G401 (cell line): ENCODE results near the gene PAN3. TPM values are rescaled to one million over a fixed set of nuclear protein-coding genes. Genes with fewer than 3 reads are reported as not detected.

ENCODE experiments used
- DNase-seq: peaks from one replicate; pipeline ENCODE4 v3.0.0-alpha.2; 2015; ENCODE audit warnings: low spot score
- in situ Hi-C: cut with HindIII; loops from 2 replicates; pipeline ENCODE4 v1.10.0; 2016; ENCODE audit warnings: low sequenced_read_pairs, mixed read lengths
- total RNA-seq: library from RNA; depleted of rRNA; stranded (reverse); fragments of >200 nt; shearing (Covaris generic); gene quantifications from 2 replicates; pipeline ENCODE4 v1.2.3, GENCODE V29; 2014; rRNA removed

The PAN3 gene
- total RNA-seq, 1 experiment from 2014 or later, result 21.3 TPM

DNA sequence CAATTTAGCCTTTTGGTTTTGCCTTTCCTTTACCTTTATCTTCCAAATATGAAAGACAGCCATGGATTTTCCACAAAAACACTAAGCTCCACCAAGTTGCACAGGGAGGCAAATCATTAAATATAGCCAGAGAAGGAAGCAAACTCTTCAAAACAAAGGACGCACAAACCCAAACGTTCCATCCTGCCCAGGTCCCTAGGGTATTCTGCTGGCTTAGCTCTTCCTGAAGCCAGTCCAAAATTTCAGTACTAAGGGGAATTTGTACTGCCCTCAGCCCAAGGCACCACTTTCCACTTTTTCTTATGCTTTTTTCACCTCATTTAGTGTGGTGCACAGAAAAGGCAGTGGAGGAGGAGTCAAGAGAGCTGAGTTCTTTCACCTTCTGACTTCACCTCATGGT, 186.7 kb downstream of the PAN3 start:
- in situ Hi-C loops, result no loop called here
- DNase-seq, result no peak

DNA sequence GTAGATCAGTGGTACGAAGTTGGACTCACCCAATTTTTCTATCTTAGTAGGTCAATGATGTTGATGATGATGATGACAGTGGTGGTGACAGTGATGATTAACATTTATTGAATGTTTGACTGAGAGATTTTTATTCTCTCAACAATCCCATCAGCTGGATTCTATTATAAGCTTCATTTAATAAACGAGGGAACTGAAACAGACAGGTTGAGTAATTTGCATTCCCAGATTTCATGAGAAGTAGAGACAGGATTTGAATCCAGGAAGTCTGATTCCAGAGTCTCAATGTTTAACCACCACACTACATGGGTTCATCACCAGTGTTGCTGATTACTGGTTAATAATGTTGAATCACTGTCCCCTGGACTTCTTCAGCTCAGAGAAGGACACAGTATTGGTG, 187.7 kb downstream of the PAN3 start:
- in situ Hi-C loops, result no loop called here
- DNase-seq, result no peak

DNA sequence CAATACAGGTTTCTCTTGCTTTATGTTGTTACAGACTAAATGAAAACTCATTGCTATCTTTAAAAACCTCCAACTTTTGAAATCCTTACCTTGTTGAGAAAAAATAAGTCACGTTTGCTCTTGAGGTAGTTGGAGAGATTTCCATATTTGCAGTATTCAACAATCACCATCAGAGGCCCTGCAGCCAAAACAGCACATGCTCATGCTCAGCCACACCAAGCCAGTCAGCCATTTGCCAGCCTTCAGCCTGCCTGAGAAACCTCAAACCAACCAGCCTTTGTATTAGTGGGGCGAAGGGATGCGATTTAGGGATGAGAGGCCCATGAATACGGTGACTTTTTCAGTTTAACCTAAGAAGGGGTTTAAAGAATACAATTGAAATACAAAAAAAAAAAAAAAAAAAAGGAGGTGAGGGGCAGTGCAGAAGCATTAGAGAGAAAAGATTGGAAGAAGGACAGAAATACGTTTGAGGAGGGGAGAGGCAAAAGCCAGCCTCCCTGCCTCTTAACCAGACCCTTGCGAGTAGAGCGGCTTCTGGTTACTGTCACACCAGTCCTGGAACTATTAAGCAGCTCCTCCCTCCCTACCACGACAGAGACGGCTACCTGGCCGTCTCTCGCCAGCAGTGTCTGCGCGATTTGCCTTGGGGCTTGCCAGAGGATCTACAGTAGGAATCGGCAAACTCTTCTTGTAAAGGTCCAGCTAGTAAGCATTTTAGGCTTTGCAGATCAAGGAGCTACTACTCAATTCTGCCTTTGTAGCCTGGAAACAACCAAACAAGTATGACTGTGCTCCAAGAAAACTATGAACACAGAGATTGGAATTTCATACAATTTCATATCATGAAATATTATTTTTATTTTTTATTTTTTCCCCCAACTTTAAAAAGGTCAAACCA, 189.3 kb downstream of the PAN3 start:
- DNase-seq, result no peak
- in situ Hi-C loops, result no loop called here

DNA sequence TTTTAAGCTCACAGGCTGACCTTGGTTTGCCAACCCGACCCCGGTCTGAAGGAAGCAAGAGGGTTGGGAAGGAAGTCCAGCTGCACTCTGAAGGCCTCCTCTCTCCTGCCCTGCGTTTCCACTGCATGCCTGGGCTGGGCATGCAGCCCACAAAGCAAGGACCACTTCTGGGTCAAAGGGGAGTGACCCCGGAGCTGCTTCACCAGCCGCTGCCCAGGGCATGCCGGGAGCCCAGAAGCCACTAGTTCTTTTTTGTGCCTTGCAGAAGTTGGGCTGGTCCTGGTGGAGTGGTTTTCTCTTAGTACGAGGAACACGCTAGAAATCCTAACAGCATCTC, 189.9 kb downstream of the PAN3 start:
- in situ Hi-C loops, result no loop called here
- no peak for DNase-seq

DNA sequence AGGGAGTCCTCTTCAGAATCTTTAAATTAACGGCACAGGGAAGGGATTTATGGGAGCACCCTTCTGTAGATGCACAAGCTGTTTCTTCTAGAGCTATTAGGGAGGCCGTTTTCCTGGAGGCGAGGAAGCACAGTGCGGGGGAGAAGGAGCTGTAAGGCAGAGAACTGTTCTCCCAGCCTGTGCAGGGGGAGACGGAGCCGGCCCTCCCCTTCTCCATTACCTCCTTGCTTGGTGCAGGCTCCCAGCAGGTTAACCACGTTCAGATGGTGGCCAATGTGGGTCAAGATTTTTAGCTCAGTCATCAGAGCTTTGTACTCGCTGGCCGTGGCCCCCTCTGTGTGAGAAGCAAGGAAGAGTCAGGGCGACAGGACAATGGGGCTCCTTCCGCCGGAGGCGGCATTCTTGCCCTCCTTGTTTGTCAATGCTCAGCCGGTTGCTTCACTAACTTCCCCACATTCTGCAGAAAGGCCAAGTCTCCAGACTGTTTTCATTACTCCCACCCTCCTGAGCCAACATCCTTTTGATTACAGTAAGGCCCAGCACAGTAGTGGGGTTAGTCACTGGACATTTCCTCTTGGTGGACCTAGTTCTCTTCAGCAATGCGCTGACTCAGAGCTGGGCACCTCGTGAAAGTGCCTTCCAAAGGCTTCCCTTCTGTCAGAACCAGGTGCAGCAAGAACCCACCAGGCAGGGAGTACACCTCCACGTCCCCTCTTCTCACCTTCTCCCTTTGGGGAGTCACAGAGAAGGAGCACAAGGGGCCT, 191.2 kb downstream of the PAN3 start:
- DNase-seq, result no peak

DNA sequence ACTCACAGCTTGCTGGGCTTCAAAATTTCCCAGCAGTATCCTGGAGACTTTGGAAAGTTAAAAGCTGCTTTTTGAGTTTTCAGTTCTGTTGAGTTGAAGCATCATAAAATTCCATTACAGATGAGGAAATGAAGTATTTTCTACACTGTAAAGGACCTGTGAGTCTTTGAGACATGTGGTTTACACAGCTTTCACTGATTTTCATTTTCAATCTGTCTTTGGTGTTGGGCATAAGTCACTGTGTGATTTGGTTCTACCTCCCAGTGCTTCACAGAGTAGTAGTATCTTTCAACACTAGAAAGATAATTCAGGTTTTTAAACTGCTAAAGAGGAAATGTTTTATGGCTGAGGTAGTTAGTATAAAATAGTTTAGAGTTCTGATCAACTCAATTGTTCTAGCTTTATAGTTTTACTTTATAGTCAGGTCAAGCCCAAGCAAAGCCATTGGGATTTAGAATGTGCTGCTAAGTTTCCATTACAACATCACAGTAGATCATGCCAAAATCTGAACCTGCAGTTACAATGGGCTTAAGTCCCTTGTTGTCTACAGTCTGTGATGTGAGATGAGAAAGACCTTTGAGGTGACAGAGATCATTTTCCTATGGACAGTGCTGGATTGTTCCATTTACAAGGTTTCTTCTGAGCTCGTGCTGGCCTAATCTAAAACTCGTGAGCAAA, 195.0 kb downstream of the PAN3 start:
- in situ Hi-C loops, result no loop called here
- DNase-seq, result no peak

More for the DNA sequence above, 191.2 kb downstream of the PAN3 start:
- in situ Hi-C loops, result no loop called here

DNA sequence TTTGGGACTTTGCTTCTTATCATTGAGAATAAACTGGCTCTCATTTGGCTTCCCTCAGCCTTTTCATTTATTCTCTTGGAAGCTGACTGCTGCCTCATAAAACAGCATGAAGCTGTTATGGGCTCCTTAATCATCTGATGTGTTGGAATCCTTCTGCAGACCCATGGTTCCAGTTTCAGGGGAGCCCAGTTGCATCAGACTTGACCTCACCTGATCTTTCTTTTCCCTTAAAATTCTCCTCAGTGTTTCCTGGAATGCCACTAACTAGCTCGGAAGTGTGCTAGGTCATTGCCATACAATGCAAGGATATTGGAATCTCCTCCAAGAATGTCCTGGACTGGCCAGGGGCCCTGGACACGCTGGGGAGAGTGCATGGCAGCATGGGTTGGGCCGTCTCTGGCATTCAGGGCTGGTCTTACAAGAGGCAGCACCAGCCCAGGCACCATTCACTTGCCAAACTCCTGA, 197.9 kb downstream of the PAN3 start:
- in situ Hi-C loops, result no loop called here
- DNase-seq, result no peak

DNA sequence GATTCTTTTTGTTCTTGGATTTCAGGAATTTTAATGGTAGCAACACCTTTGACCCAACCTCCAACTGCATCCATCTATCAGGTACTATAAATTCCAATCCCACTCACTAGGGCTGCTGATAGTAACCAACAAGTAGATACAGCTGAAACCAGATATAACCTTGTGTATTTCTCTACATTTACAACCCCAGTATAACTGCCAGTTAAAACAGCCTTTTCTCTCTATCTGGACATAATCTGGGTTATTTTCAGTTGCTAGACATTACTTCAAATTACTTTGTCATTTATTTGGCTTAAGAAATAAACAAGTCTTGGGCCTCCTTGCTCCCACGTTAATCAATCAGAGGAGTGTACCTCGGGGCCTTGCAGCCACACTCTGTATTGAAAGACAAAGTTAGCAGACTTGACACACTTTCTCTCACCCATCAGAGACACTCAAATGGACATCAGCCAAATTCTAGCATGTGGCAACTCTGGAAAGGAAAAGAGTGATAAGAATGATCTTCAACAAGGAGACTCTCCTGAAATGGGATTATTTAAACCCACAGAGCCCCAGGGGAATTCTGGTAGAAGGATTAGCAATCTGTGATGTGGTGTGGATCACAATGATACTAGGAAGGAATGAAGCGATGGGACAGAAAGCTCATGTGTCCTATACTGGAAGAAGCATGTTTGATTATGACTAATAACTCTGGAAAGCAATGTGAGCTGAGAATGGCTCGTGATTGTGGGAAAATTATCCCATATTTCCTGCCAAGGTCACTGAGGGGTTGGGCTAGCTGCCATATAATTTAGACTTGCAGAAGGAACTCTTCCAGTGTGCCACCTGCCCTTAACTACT, 199.0 kb downstream of the PAN3 start:
- in situ Hi-C loops, result no loop called here
- peak; percentile 17 for DNase-seq

DNA sequence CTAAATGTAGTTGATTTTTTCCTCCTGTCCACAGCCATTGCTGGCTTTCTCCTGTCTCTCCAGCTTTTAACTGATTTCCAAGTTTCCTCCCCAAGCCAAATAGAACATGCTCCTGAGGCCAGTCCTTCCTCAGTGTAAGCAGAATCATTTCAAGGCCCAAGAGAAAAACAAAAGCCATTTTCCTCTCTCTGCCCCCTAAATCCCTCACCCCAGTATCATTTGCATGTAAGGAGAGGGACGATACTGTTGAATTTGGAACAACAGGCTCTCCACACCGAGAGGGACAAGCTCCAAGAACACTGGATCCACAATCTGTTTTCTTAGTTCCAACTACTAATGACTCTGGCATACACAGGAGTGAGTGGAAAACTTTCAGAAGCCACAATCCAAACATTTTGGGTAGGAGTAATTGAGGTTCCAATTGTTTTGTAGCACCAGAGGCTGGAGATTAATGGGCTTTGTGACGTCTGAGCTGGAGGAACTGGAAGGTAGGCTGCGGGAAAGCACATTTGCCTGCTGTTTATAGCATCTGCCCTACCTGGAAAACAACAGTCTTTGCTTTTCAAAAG, 199.7 kb downstream of the PAN3 start:
- DNase-seq, result no peak
- in situ Hi-C loops, result no loop called here

DNA sequence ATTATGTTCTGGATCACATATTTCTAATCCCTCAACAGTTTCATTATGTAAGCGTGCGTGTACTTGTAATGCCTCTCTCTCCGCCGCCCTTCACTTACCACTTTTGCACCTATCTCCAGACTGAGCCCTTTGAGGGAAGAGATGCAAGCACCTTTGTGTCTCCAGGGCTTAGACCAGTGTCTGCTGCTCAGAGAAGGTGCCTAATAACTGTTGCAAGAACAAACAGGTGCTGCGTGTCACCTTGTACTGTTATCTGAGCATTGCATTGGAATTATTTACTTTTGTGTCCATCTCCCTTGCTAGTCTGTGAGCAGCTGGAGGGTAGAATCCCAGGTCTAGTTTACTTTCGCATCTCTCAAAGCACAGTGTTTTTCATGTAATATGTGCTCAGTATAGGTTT, 200.4 kb downstream of the PAN3 start:
- no peak for DNase-seq
- in situ Hi-C loops, result no loop called here

DNA sequence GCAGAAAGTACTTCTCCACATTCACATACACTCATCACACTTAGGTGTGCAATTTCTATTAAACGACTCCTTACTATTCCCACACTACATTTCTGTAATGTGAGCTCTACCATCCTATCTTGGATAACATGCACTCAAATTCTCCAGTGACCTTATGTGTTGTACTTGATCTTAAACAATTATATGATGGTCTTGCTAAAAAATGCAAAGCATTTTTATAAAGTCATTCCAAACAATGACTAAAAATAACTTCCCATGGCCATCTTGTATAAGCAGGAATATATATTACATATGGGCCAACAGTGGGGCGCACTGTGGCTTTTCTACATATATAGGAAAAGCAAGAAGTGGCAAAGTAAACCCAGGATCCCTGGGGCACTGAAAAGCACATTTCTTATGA, 201.1 kb downstream of the PAN3 start:
- no peak for DNase-seq
- in situ Hi-C loops, result no loop called here

DNA sequence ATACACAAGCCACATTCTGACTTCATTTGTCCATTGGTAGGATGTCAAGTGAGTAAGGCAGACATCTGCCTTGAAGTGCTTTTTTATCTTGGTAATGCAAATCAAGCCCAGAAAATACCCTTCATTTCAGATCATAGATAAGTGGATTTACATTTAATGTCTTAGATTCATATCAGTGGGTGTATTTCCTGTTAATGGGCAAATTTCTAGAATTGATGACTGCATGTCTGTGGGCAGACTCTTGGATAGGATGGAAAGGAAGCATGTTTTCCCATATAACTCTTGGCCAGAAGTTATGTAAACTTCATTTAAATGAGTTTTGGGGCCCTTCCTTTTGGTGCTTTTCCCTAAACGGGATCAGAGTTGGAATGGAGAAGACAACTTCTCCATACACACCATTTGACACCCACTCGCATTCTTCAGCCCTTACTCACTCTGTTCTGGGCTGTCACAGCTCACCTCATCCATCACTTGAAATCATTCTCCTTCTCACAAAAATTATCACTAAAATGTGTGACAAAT, 202.0 kb downstream of the PAN3 start:
- no peak for DNase-seq
- in situ Hi-C loops, result no loop called here

DNA sequence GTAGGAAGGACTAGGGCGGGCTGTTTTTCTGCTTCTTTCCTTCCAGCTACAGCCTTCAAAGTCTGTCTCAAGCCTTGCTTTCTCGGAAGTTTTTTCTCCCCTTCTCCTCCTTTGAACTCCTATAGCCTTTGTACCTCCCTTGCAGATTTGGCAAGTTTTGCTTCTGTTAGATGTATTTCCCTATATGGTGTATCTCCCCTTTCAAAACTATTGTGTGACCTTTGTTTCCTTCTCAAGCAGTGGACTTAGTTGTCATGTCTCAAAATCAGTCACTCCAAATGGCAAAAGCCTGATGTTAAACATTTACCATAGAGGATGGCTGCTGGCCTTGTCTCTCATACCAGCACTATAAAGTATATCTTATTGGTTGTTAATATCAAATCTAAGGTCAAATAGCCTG, 203.9 kb downstream of the PAN3 start:
- in situ Hi-C loops, result no loop called here
- DNase-seq, result no peak

DNA sequence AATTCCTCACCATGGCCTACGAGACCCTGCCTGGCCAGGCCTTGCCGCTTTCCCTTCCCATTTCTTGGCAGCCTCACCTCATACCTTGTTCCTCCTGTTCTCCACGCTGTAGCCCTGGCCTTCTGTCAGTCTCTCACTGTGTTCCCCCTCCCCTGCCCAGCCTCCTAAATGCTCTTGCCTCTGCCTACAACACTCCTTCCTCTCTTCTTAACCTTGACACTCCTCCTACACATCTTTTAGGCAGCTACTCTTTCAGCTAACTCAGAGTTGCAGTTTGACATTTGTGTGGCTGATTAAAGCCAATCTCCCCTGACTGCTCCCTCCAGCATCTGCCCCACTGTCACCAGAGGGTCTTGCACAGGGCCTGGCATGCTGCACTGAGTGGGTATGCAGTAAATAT, 205.8 kb downstream of the PAN3 start:
- in situ Hi-C loops, result no loop called here
- no peak for DNase-seq

Other genes starting within 250 kb of the PAN3 start
- gene PDX1, start 218.5 kb upstream of the PAN3 start, total RNA-seq, result not detected in 2 replicates
- gene CDX2, start 169.2 kb upstream of the PAN3 start, total RNA-seq, result 0.37 and 0.41 TPM in 2 replicates
- gene URAD, start 149.9 kb upstream of the PAN3 start, total RNA-seq, result not detected in 2 replicates
- gene FLT3, start 38.0 kb upstream of the PAN3 start, total RNA-seq, result 0.12 TPM in 1 of 2 replicates, not detected in the other